A673 (cell line): ENCODE measurements around the gene NDRG3. TPM values are rescaled to one million over a fixed set of nuclear protein-coding genes. Genes with fewer than 3 reads are reported as not detected.

Source experiments
- BruUV-seq: library from RNA; stranded (reverse); fragments of 400-500 nt; replicated peaks from 2 replicates; lab custom pipeline; 2021; lab: Mats Ljungman, UMichigan
- CTCF ChIA-PET: fragments of 300-600 bp; sonication (Branson Sonifier 250); formaldehyde crosslinking; loops from one replicate; lab custom pipeline; 2022; ENCODE audit warnings: antibody characterized with exemption; lab: Charles Lee
- POLR2A ChIA-PET: fragments of 300-600 bp; sonication (Branson Sonifier 250); formaldehyde crosslinking; loops from one replicate; lab custom pipeline; 2022; ENCODE audit warnings: antibody characterized with exemption; ENCODE audit not compliant: low non-redundant PET; lab: Charles Lee
- DNase-seq: peaks from one replicate; pipeline ENCODE4 v3.0.0-alpha.2; 2015; ENCODE audit warnings: low spot score
- H3K27ac ChIP-seq: fragments of 200-600 bp; sonication (generic); 2 replicates; pipeline ENCODE4 v1.5.1; 2016; ENCODE audit warnings: mixed run types, low read depth, mild to moderate bottlenecking, mixed read lengths, antibody characterized with exemption, low read length; ENCODE audit not compliant: poor library complexity, severe bottlenecking
- H3K27me3 ChIP-seq: fragments of 200-600 bp; sonication (generic); replicated peaks from 2 replicates; pipeline ENCODE4 v1.6.1; 2017; ENCODE audit warnings: mixed run types, low read depth, mild to moderate bottlenecking, mixed read lengths, antibody characterized with exemption, low read length; ENCODE audit not compliant: insufficient read depth, poor library complexity
- H3K36me3 ChIP-seq: fragments of 200-600 bp; sonication (generic); 2 replicates; pipeline ENCODE4 v1.6.1; 2016; ENCODE audit warnings: mixed run types, mild to moderate bottlenecking, mixed read lengths, antibody characterized with exemption, low read length; ENCODE audit not compliant: insufficient read depth, poor library complexity, severe bottlenecking
- H3K4me1 ChIP-seq: fragments of 200-600 bp; sonication (generic); 2 replicates; pipeline ENCODE4 v1.6.1; 2017; ENCODE audit warnings: mixed run types, mild to moderate bottlenecking, mixed read lengths, antibody characterized with exemption, low read length; ENCODE audit not compliant: insufficient read depth, poor library complexity, severe bottlenecking
- H3K4me3 ChIP-seq: fragments of 200-600 bp; sonication (generic); 2 replicates; pipeline ENCODE4 v1.5.1; 2016; ENCODE audit warnings: low read depth, mixed run types, mild to moderate bottlenecking, mixed read lengths, low read length; ENCODE audit not compliant: poor library complexity, severe bottlenecking
- H3K9me3 ChIP-seq: fragments of 200-600 bp; sonication (generic); 2 replicates; pipeline ENCODE4 v1.6.1; 2016; ENCODE audit warnings: mixed run types, low read depth, mild to moderate bottlenecking, mixed read lengths, antibody characterized with exemption, low read length; ENCODE audit not compliant: poor library complexity, severe bottlenecking
- EZH2 ChIP-seq: fragments of 200-600 bp; sonication (generic); IDR thresholded peaks from 2 replicates; pipeline ENCODE4 v1.6.1; 2017; ENCODE audit warnings: borderline replicate concordance, low read depth, mild to moderate bottlenecking, mixed read lengths, antibody characterized with exemption, low read length; ENCODE audit not compliant: poor library complexity, severe bottlenecking
- intact Hi-C: fragments of 100-400 bp; cut with micrococcal nuclease; formaldehyde crosslinking; loops from one replicate; pipeline ENCODE4 v1.10.0; 2022; ENCODE audit not compliant: unreplicated experiment
- total RNA-seq: library from RNA; stranded (reverse); gene quantifications from 2 replicates; pipeline ENCODE4 v1.2.3, GENCODE V29; 2021
- TF ChIP-seq, protein P1 (sequence below): fragments of 300-800, 200-600 bp; sonication (generic); conservative IDR thresholded peaks from 2 replicates; pipeline ENCODE4 v1.5.1; 2017; ENCODE audit warnings: low read depth, mild to moderate bottlenecking, antibody characterized with exemption, low read length, moderate library complexity, mixed read lengths

The NDRG3 gene
- total RNA-seq, 1 experiment from 2014 or later, result 17.6 TPM

- Histone ChIP-seq H3K9me3 (no peaks in the 10 kb centered on the region), H3K27me3 (no peaks in the 10 kb centered on the region), H3K4me1 (no peaks in the 10 kb centered on the region), H3K36me3 (peaks cover 31% of the 10 kb centered on the region), H3K4me3 (no peak overlapping the region), H3K27ac (no peak overlapping the region)
- BruUV-seq, result no TSS peak
- CTCF ChIA-PET, result no interaction called here
- POLR2A ChIA-PET, result no interaction called here
- DNase-seq, result no peak
- intact Hi-C loops, result no loop called here
- TF ChIP-seq EZH2, result no peak
- TF ChIP-seq, protein P1, sequence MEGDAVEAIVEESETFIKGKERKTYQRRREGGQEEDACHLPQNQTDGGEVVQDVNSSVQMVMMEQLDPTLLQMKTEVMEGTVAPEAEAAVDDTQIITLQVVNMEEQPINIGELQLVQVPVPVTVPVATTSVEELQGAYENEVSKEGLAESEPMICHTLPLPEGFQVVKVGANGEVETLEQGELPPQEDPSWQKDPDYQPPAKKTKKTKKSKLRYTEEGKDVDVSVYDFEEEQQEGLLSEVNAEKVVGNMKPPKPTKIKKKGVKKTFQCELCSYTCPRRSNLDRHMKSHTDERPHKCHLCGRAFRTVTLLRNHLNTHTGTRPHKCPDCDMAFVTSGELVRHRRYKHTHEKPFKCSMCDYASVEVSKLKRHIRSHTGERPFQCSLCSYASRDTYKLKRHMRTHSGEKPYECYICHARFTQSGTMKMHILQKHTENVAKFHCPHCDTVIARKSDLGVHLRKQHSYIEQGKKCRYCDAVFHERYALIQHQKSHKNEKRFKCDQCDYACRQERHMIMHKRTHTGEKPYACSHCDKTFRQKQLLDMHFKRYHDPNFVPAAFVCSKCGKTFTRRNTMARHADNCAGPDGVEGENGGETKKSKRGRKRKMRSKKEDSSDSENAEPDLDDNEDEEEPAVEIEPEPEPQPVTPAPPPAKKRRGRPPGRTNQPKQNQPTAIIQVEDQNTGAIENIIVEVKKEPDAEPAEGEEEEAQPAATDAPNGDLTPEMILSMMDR, result no peak
Measured at GRCh38 chr20:36784900-36785299, 39.0 kb upstream of the NDRG3 start.

GRCh38 chr20:36784116-36784515, 38.2 kb upstream of the NDRG3 start:
- Histone ChIP-seq H3K4me1 (no peaks in the 10 kb centered on the region), H3K36me3 (peaks cover 31% of the 10 kb centered on the region), H3K4me3 (no peak overlapping the region), H3K27ac (no peak overlapping the region), H3K9me3 (no peaks in the 10 kb centered on the region), H3K27me3 (no peaks in the 10 kb centered on the region)
- ChIA-PET CTCF (no interaction called here), POLR2A (no interaction called here)
- intact Hi-C loops, result no loop called here
- no TSS peak for BruUV-seq
- DNase-seq, result no peak
- no peak for TF ChIP-seq EZH2
- TF ChIP-seq, protein P1, result no peak

DNA sequence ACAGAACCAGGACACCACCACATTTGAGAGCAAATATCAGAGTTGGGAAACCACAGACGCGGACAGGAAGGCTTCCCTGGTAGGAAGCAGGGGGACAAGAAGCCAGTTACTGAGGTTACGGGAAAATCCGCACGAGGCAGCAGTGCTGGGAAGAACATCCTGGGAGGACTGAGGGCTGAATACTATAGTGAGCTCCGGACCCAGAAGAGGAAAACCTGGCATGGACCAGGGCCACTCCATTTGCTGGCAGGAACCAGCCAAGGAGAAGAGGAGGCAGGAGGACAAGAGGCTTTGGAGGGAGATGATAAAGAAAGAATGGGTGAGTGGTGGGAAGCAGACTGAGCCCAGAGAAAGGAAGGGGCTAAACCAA, 33.8 kb upstream of the NDRG3 start:
- CTCF ChIA-PET, result no interaction called here
- no peaks in the 10 kb centered on the region for H3K4me1 ChIP-seq
- intact Hi-C loops, result no loop called here
- BruUV-seq, result no TSS peak
- peaks cover 13% of the 10 kb centered on the region for H3K36me3 ChIP-seq
- POLR2A ChIA-PET, result no interaction called here
- DNase-seq, result no peak
- no peak overlapping the region for H3K27ac ChIP-seq
- no peak overlapping the region for H3K4me3 ChIP-seq
- TF ChIP-seq EZH2, result no peak
- TF ChIP-seq, protein P1, result no peak
- H3K9me3 ChIP-seq, result no peaks in the 10 kb centered on the region
- H3K27me3 ChIP-seq, result no peaks in the 10 kb centered on the region
